ENCODE results near the gene APOBEC3B. TPM values are rescaled to one million over a fixed set of nuclear protein-coding genes. Genes with fewer than 3 reads are reported as not detected.

Gene APOBEC3B
- total RNA-seq, result 1.3 and 32.9 TPM in 2 replicates

GRCh38 chr22:38981992-38982927, at the start of gene APOBEC3B:
Gene APOBEC3B, plus strand, starts transcription at chr22:38982347. Its CDS starts 107 bp downstream, at chr22:38982454.

GRCh38 chr22:38957046-38957770, 24.9 kb upstream of the APOBEC3B start, which contains the start of gene APOBEC3A:
Gene APOBEC3A, plus strand, starts transcription at chr22:38957609. Its CDS starts 83 bp downstream, at chr22:38957692.

GRCh38 chr22:39013942-39014722, 32.0 kb downstream of the APOBEC3B start, which contains the start of gene APOBEC3C:
Gene APOBEC3C, plus strand, starts transcription at chr22:39014257. Its CDS starts 106 bp downstream, at chr22:39014363.

GRCh38 chr22:39040538-39041296, 58.6 kb downstream of the APOBEC3B start, which contains the start of gene APOBEC3F:
Gene APOBEC3F, plus strand, starts transcription at chr22:39040864. Its CDS starts 97 bp downstream, at chr22:39040961.

Other genes with a start within 250 kb of the APOBEC3B start
- 75.7 and 111 TPM in 2 replicates for gene SUN2, start 226.3 kb upstream of the APOBEC3B start, total RNA-seq
- gene DNAL4, start 188.2 kb upstream of the APOBEC3B start, total RNA-seq, result 13.7 and 29.3 TPM in 2 replicates
- 2.3 and 5.6 TPM in 2 replicates for gene NPTXR, start 138.3 kb upstream of the APOBEC3B start, total RNA-seq
- 46.4 and 76.9 TPM in 2 replicates for gene CBX6, start 110.1 kb upstream of the APOBEC3B start, total RNA-seq
- gene APOBEC3A, start 24.7 kb upstream of the APOBEC3B start, total RNA-seq, result not detected in 2 replicates
- 19.2 and 22.6 TPM in 2 replicates for gene APOBEC3C, start 31.9 kb downstream of the APOBEC3B start, total RNA-seq
- gene APOBEC3D, start 38.8 kb downstream of the APOBEC3B start, total RNA-seq, result 0.49 and 1.1 TPM in 2 replicates
- 4.6 and 8.9 TPM in 2 replicates for gene APOBEC3F, start 58.5 kb downstream of the APOBEC3B start, total RNA-seq
- gene APOBEC3G, start 94.9 kb downstream of the APOBEC3B start, total RNA-seq, result 1.6 and 10.9 TPM in 2 replicates
- not detected in 2 replicates for gene APOBEC3H, start 114.9 kb downstream of the APOBEC3B start, total RNA-seq
- gene CBX7, start 170.3 kb downstream of the APOBEC3B start, total RNA-seq, result 0.49 and 4.1 TPM in 2 replicates

Measured in mesangial cell (primary cell).